ENCODE results near the gene BTBD19.
"Not testable (repeated sequence)": the region's sequence is repeated elsewhere in the genome, so short reads cannot be mapped to it uniquely, and the experiment has no call there.

The BTBD19 gene

DNA sequence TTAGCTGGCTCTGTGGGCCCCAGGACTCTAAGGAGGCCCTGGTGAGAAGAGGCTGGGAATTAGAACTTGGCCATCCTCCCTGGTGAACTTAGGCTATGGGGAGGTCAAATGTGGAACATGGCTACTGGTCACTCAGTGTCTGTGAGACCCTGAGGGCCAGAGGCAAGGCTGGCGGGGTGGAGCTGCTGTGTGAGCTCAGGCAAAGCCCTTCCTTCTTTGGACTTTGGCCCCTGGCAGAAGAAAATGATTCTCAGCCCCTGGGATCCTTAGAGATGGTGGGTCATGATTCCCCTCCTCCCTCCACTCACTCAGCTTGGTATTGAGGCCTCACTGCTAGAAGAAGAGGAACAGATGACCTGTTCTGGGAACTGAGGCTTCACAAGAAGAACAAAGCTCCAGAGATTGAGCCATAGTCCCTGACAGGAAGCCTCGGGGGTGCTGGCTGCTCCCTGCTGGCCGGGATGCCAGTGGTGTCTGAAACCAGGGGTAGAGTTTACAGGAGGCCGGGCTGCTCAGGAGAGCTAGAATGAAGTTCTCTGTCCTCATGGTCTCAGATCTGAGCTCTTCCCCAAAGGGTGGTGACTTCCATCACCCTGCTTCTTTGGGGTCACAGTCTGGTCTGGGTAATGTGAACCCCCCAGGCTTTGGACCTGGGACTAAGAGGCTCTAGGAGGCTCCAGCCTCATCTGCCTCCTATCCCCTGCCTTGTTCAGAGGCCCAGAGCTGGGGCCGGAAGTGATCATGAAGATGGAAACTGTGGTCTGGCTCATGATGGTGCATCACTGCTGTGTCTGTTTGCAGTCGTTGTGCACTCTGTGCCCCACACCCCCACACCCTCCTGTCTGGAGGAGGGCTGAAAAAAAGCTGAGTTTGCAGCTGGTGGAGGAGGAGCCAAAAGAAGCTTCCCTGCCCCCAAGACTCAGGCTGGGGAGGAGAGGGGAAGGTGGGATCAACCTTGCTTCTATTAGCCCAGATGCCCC is 905 bp downstream of the BTBD19 start:
- peak; percentile 73 to 85 for DNase-seq (ENCODE audit: low read depth in 2 of 2, low spot score in 1 of 2)

- DNase-seq (ENCODE audit: low read depth in 2 of 2, low spot score in 1 of 2) = no peak
These were observed 1.9 kb downstream of the BTBD19 start for GRCh38 chr1:44810101-44810761.

DNA sequence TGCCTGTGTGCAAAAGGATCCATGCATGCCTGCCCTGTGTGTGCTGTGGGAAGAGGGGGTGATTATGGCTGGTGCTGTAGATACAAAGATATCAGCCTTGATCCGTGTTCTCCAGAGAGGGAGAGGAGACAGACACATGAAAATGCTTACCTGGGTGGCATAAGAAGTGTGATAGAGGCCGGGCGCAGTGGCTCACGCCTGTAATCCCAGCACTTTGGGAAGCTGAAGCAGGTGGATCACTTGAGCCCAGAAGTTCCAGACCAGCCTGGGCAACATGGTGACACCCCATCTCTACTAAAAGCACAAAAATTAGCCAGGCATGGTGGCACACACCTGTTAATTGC is 2.4 kb downstream of the BTBD19 start:
- DNase-seq (ENCODE audit: low read depth in 2 of 2, low spot score in 1 of 2) = not testable (repeated sequence)

DNA sequence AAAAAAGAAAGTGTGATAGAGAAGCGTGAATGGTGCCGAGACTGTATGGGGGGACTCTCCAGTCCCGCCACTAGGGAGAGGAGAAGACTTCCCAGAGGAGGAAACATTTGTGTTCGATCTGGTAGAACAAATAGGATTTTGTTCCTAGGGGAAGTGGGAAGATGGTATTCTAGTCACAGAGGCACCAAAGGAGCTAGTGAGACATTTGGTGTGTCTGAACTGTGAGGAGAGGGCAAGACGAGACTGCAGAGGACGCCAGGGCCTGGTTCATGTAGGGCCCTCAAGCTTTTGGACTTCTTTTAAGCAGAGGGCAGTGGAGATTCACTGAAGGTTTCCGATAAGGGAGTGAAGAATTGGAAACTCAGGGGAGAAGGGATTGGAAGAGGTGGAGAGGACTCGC is 2.9 kb downstream of the BTBD19 start:
- no peak for DNase-seq (ENCODE audit: low read depth in 2 of 2, low spot score in 1 of 2)

DNA sequence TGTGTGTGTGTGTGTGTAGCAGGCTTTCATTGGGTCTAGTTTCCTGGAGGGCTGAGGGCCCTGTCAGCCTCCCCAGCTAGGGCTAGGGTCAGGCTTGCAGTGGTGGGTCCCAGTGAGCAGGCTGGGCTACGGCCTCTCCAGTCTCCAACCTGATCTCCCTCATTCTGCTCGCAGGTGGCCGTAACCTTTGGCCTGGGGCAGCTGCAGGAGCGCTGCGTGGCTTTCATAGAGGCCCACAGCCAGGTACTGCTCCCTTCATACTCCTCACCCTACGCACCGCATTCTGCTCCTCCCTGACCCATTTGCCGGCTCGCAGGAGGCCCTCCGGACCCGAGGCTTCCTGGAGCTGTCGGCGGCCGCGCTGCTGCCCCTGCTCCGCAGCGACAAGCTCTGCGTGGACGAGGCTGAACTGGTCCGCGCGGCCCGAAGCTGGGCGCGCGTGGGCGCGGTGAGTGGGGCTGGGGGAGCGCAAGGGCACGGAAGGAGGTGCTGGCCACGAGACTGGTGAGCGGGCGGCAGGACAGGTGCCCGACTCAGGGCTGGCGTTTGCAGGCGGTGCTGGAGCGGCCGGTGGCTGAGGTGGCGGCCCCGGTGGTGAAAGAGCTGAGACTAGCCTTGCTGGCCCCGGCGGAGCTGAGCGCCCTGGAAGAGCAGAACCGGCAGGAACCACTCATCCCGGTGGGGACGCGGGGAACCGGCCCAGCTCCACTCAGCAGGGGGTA is 4.7 kb downstream of the BTBD19 start:
- no peak for DNase-seq (ENCODE audit: low read depth in 2 of 2, low spot score in 1 of 2)

- not testable (repeated sequence) for DNase-seq (ENCODE audit: low read depth in 2 of 2, low spot score in 1 of 2)
These were observed 7.6 kb downstream of the BTBD19 start for GRCh38 chr1:44815926-44816325.

GRCh38 chr1:44817307-44817706 is 9.0 kb downstream of the BTBD19 start:
- no peak for DNase-seq (ENCODE audit: low read depth in 2 of 2, low spot score in 1 of 2)

GRCh38 chr1:44817771-44818495 is 9.6 kb downstream of the BTBD19 start:
- no peak for DNase-seq (ENCODE audit: low read depth in 2 of 2, low spot score in 1 of 2)

DNA sequence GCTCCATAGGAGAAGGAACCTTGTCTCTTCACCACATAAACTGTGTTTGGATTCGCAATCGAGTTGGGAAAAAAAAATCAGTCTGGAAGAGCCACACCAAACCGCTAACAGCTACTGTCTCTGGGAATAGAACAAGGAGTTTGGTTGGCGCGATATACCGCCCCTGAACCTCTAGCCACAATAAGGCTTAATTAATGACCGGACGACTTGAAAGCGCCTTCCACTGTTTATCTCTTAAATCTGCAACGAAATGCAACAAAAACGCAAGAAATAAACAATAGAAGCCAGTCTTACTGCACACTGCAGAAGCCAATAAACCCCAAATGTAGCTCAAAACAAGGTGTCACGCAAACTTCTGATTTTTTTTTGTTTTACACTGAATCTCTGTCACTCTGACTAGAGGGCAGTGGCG is 10.9 kb downstream of the BTBD19 start:
- DNase-seq (ENCODE audit: low read depth in 2 of 2, low spot score in 1 of 2) = no peak

DNA sequence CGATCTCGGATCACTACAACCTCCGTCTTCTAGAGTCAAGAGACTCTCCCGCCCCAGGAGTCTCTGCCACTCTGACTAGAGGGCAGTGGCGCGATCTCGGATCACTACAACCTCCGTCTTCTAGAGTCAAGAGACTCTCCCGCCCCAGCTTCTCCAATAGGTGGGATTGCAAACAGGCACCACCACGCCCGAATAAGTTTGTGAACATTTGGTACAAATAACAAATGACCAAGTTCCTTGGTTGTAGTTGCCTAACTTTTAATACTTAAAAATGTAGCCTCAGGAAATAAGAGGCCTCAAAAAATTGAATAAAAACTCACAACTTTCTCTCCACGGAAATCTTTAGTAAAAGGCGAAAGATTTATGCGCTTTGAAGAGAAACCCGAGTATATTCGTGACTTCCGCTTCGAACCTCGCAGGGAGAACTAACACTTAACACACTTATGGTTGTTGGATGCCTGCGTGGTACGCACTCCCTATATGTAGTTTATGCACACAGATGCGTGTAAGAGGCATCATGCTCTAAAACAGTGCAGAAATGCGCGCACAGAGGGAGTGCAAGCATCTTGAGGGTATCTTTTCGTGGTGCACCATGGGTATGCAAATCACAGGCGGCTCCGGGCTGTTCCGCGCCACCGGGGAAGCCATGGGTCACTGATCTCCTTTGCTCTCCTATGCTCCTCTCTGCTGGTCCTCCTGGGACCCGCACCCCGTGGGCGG is 11.4 kb downstream of the BTBD19 start:
- DNase-seq (ENCODE audit: low read depth in 2 of 2, low spot score in 1 of 2) = peak; percentile 45 to 60

DNA sequence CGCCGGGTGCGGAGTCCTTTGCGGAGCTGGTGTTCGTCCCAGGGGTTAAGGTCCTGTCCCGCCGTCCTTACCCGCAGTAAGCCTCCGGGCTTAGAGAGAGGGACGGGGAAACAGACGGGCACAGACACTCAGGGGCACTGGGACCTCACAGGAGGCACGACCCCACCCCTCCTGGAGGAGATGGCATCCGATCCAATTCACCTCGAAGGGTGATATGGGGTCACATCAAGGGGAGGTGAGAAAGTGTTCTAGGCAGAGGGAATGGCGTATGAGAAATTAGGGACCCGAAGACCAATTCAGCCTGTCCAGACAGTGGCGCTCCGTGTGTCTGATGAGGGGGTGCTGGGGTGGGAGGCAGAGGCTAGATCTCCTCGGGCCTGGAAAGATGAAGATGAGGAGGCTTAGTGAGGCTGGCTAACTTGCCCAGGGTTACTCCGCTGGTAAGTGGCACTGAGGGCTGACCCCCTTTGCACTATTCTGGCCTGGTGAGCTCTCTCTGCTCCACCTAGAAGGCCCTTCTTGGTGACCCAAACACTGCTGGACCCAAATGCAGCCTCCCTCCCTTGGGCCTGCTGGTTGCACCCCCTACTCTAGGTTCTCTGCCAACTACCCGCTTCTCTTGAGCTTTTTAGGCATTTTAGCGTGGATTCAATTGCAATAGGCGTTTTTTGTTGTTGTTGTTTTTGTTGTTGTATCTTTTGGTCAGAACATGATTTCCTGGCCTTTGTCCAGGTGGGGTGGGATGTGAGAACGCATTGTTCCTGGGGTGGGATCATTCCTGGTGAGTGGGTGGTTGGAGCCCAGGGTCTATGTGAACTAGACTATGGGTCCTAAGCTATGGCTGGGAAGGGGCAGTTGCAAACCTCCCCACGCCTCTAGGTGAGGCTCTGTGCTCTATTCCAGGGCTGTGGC is 12.3 kb downstream of the BTBD19 start:
- no peak for DNase-seq (ENCODE audit: low read depth in 2 of 2, low spot score in 1 of 2)

GRCh38 chr1:44821240-44821715 is 13.0 kb downstream of the BTBD19 start:
- DNase-seq (ENCODE audit: low read depth in 2 of 2, low spot score in 1 of 2) = no peak

GRCh38 chr1:44822131-44822701 is 13.9 kb downstream of the BTBD19 start:
- no peak for DNase-seq (ENCODE audit: low read depth in 2 of 2, low spot score in 1 of 2)

- no peak for DNase-seq (ENCODE audit: low read depth in 2 of 2, low spot score in 1 of 2)
These were observed 14.7 kb downstream of the BTBD19 start for GRCh38 chr1:44822981-44823451.

GRCh38 chr1:44824392-44824791 is 16.1 kb downstream of the BTBD19 start:
- not testable (repeated sequence) for DNase-seq (ENCODE audit: low read depth in 2 of 2, low spot score in 1 of 2)

DNA sequence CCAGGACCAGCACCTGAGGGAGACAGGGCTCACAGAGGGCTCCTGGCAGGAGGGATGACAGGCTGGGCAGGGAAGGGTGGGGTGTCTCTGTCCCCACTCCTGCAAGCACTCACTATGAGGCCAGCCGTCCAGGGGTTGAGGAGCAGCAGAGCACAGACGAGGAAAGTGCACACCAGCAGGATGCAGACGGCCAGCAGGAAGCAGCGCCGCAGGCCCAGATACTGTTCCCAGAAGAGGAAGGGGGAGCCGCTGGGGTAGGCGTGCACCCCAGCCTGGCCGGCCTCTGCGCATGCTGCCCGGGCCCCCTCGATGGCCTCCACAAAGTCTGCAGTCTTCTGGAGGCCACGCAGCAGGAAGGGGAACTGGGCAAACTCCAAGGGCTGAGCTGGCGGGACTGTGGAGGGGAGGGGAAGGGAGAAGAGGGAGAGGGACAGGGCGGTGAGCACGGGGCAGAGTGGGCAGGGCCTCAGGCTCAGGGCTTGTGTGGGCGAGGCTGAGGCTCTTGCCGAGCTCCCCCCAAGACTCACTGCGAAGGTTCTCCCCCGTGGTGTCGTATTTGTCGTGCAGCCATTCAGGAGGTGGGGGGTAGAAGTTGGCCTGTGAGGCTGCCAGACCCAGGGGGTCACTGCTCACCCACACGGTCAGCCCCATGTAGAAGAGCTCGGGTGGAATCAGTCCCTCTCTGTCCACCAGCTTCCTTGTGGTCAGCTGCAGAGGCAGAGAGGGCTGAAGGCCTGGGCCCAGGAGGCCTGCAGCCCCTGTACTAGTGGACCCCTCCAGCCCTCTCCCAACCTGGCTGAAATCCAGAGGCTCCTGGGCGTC is 18.3 kb downstream of the BTBD19 start:
- DNase-seq (ENCODE audit: low read depth in 2 of 2, low spot score in 1 of 2) = no peak

- no peak for DNase-seq (ENCODE audit: low read depth in 2 of 2, low spot score in 1 of 2)
These were observed 19.1 kb downstream of the BTBD19 start for GRCh38 chr1:44827197-44828002.
